GM21576 (cell line): ENCODE results near the gene TNK1.
A peak's percentile ranks its signal among the peaks of the same experiment; 100 is the strongest.
"Not testable (repeated sequence)": the region's sequence is repeated elsewhere in the genome, so short reads cannot be mapped to it uniquely, and the experiment has no call there.

Source experiments
- ATAC-seq: cut with Tn5 transposase; IDR thresholded peaks from one replicate; pipeline ENCODE4 v1.9.1; 2021; ENCODE audit warnings: mild to moderate bottlenecking, moderate library complexity; ENCODE audit not compliant: unreplicated experiment

The TNK1 gene

DNA sequence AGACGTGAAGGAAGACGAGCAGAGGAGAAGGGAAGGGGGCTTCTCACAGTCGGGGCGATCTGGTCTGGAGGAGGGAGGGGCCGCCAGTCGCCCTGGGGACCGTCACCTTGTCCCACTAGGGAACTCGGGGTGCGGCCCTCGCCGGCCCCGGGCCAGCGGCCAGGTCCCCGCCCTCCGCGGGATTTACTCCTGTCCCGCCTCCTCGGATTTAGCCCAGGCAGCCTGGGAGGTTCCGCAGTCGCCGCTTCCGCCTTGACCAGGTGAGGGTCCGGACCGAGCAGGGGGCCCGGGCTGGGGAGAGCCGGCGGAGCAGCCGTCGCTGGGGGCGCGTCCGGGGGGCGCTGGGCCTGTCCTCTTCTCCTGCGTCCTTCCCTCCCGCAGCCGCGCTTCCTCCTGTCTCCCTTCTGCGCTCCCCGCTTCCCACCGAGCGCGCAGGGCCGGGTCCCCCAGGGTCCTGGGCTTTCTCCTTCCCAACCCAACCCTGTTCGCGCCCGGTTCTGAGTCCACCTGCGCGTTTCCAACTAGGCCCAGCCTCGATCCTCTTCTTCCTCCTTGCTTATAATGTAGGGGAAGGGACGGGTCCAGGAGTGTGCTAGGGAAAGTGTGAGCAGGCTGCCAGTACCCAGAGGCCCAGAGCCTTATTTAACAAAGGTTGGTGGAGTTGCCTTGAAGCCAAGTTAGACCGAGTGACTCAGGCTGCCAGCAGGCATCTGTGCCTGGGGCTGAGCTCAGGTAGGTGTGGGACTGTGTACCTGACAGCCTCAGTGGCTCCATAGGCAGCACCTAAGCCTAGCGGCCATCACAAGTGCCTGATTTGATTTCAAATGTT is at the start of gene TNK1:
Gene TNK1 (plus strand): TSS at position 235 of the 829 bp plus-strand sequence. CDS start 1,838 bp downstream, outside the sequence.
- no peak for ATAC-seq

DNA sequence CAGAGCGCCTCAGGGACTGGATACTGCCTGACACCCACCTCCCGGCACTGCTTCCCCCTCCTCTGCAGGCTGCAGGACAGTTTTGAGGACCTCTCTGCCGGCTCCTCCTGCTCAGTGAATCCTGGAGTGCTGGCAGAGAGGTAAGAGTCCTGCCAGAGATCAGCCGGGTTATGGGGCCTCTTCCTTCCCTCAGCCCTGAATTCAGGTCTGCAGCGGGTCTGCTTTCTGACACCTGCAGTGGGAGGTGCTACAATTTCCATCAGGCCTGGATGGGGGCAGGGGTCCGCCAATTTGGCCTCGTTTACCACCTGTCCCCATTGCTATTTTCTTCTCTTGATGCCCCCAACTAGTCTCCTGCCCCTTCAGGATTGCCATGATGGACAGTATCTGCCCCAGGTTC is 48.8 kb upstream of the TNK1 start:
- no peak for ATAC-seq

DNA sequence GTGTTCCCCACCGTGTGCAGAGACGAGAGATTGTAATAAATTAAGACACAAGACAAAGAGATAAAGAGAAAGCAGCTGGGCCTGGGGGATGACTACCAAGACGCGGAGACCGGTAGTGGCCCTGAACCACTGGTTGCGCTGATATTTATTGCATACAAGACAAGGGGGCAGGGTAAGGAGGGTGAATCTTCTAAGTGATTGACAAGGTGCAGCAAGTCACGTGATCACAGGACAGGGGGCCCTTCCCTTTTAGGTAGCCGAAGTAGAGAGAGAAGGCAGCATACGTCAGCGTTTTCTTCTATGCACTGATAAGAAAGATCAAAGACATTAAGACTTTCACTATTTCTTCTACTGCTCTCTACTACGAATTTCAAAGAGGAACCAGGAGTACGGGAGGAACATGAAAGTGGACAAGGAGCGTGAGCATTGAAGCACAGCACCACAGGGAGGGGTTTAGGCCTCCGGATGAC is 48.3 kb upstream of the TNK1 start:
- not testable (repeated sequence) for ATAC-seq

DNA sequence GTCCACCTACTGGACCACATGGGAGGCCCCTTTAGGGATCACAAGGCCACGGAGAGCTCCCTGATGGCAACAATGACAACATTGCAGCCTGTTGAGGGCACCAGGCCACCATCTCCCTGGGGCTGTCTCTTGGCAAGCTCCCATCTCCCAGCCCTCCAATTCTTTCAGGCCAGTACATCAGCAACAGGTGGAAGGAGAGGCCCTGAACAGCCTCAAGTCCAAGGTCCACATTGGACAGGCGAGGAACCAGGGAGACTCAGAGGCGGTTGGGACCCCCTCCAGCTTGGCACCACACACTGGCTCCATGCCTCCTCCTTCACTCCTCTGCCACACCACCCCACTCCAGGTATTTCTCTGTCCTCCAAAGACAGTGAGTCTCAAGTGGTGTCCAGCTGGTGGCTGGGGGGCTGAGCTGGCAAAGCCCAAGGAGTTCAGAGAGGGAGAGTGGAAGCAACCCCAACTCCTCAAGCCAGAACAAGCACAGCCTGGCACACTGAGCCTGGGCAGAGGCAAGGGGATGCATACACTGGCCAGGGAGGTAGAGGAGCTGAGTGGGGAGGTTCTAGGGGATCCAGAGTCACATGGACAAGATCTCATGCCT is 45.9 kb upstream of the TNK1 start:
- ATAC-seq: no peak

DNA sequence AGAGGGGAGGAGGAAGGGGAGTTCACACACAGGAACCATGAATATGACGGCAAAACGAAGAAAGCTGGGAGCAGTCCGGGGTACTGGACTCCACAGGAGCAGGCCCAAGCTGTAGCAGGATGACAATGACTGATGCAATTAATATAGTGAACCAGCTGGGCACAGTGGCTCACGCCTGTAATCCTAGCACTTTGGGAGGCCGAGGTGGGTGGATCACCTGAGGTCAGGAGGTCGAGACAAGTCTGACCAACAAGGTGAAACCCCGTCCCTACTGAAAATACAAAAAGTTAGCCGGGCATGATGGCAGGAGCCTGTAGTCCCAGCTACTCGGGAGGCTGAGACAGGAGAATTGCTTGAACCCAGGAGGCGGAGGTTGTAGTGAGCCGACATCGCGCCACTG is 45.1 kb upstream of the TNK1 start:
- not testable (repeated sequence) for ATAC-seq

DNA sequence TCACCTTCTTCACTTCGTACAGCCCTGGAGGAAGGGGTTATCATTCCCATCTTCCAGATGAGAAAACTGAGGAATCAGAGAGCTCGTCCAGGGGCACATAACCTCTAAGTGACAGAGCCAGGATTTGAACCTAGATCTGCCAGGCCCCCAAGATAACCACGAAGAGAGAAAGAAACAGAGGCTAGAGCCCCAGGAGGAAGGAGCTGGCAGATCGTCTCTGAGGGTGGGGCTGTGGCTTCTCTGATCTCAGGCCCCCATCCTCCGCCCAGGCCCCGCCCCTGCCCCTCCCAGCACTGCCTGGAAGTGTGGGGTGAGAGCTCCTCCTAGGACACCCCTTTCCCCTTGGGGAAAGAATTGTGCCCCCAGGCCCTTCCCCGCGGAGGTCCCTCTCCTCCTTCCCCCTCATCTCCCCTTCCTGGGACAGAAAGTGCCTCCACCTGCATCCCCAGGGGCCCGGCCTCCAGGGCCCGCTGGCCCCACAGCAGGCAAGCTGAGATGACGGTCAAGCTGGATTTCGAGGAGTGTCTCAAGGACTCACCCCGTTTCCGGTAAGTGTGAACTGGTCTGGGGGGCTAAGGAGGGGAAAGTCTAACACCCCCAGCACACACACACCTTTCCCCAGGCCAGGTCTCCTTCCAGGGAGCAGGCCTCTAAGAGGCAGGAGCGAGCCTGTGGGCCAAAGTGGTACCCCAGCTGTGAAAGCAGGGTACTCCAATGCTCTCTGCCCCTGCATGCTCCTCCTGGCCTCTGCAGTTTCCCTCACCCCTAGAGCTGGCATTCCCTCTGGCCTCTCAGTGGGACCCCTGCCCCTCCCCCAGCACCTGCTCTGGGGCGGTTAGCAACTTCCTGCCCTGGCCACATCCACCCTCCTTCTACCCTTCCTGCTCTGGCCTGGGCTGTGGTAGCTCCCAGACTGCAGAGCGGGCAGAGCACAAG is 44.4 kb upstream of the TNK1 start, which contains the start of gene ACAP1:
Gene ACAP1 (plus strand): TSS at position 290 of the 936 bp plus-strand sequence. CDS start 206 bp downstream, at position 496.
- ATAC-seq: peak; percentile 53

DNA sequence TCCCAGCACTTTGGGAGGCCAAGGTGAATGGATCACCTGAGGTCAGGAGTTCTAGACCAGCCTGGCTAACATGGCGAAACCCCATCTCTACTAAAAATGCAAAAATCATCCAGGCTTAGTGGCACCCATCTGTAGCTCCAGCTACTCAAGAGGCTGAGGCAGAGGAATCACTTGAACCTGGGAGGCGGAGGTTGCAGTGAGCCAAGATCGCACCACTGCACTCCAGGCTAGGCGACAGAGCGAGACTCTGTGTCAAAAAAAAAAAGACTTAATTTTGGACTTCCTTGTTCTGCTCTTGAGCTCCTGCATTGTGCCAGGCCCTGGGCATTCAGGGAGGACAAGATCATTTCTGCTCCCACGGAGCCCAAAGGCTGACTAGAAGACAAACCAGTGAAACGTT is 43.3 kb upstream of the TNK1 start:
- ATAC-seq: not testable (repeated sequence)

DNA sequence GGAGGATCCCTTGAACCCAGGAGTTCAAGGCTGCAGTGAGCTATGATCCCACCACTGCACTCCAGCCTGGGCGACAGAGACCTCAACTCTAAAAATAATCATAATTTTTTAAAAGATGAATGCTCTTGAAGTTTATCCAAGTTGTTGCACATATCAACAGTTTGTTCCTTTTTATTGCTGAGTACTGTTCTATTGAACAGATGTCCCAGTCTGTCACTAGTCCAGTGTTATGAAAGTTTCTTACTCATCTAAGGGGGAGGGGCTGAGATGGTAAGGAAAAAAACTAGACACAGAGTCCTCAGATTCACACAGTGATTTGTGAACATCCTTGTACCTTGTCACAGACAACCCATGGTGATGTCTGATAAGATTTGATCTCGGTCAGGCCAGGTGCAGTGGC is 40.7 kb upstream of the TNK1 start:
- ATAC-seq: no peak

DNA sequence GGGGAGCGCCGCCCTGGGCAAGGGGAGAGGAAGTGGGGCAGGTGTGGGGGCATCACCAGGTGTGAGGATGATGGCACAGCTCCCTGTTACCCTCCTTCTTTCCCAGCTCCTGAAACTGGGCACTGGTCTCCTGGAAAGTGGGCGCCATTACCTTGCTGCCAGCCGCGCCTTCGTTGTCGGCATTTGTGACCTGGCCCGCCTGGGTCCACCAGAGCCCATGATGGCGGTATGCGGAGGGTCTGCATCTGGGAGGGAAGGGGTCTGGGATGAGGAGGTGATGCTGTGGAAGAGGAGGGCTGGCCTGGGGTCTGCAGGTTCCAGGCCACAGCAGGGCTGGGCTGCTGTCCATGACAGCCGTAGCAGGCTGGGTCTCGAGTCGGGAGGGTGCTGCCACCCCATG is 39.0 kb upstream of the TNK1 start:
- ATAC-seq: no peak

DNA sequence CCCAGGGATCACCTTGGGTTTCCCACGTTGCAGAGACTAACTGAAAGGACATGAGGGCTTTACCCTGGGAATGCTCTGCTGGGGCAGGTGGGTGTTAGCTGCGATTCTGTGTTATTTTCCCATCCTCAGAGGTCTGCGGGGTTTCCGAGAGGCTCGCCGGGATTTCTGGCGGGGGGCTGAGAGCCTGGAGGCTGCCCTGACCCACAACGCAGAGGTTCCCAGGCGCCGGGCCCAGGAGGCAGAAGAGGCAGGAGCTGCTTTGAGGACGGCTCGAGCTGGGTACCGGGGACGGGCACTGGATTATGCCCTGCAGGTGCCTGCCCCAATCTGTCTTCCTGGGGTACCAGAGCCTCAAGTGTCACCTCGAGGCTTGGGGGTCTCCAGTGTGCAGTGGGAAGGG is 37.6 kb upstream of the TNK1 start:
- no peak for ATAC-seq

DNA sequence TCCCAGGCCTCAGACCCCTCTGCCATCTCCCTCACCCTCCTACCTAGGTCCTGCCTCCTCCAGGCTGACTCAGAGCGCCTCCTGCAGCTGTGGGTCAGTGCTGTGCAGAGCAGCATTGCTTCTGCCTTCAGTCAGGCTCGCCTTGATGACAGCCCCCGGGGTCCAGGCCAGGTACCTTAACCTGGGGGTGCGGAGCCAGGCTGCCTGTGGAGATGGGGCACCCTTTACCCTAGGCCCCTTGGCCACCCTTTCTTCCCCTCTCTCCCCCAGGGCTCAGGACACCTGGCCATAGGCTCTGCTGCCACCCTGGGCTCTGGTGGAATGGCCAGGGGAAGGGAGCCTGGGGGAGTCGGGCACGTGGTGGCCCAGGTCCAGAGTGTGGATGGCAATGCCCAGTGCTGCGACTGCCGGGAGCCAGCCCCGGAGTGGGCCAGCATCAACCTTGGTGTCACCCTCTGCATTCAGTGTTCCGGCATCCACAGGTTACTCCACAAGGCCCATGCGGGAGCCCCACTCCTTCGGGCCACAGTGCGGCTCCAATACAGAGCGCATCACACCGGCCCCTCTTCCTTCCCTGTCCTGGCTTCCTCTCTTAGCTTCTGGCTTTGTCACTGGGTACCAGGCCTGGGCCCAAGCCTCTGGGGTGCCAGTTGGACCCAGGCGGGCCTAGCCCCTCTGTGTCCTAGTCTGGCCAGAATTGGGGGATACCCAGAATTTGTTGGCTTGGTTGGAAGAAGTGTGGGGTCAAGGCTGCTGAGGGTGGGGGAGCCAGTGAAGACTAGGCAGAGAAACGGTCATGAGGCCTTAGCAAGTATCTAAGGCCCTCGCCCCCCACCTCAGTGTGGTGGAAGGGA is 33.9 kb upstream of the TNK1 start:
- ATAC-seq: no peak

DNA sequence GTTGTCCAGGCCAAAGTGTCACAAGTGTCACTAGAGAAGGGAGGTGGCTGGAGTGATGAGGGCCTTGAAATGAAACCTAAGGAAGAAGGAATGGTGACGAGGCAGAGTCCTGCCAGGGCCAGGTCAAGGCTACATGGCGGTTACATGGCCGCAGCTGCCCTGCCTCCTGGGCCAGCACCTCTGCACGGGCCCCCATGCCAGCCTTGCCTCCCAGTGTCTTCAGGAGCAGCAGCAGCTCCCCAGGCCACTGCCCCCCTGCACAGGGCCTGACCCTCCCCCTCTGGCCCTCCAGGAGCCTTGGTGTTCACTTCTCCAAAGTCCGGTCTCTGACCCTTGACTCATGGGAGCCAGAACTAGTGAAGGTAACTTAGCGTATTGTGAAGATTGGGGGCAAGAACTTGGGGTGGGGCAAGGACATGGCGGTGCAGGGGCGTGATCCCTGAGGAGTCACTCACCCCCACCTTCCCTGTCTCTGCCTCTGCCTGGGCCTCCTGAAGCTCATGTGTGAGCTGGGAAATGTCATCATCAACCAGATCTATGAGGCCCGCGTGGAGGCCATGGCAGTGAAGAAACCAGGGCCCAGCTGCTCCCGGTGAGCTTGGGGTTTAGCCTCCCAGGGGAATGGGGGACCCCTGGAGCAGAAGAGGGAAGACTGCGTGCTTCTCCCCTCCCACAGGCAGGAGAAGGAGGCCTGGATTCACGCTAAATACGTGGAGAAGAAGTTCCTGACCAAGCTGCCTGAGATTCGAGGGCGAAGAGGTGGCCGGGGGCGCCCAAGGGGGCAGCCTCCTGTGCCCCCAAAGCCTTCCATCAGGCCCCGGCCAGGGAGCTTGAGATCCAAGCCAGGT is 33.0 kb upstream of the TNK1 start:
- no peak for ATAC-seq

DNA sequence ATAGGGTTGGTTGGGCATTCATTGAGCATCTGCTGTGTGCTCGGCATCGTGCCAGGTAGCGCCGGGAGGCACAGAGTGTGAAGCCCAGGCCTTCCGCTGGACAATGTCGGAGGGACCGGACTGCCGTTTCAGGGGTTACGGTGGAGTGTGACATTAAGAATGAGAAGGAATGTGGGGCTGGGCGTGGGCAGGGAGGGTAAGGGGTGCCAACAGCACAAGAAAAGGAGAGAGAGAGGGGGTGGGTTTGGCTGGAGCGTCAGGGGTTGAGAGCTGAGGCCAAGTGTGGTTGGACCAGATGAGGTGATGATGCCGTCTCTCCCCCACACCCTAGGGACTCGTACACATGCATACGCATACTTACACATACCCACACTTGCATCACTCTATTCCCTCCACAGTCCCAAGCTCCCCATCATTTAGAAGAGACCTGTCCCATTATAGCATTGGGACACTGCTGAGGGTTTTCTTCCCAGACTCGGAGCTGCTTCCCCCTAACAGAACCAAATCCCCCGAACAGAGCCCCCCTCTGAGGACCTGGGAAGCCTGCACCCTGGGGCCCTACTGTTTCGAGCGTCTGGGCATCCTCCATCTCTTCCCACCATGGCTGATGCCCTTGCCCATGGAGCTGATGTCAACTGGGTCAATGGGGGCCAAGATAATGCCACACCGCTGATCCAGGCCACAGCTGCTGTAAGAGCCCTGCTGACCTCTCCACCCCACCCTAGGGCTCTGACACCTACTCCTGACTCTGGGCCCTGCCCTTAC is 32.2 kb upstream of the TNK1 start:
- ATAC-seq: no peak

DNA sequence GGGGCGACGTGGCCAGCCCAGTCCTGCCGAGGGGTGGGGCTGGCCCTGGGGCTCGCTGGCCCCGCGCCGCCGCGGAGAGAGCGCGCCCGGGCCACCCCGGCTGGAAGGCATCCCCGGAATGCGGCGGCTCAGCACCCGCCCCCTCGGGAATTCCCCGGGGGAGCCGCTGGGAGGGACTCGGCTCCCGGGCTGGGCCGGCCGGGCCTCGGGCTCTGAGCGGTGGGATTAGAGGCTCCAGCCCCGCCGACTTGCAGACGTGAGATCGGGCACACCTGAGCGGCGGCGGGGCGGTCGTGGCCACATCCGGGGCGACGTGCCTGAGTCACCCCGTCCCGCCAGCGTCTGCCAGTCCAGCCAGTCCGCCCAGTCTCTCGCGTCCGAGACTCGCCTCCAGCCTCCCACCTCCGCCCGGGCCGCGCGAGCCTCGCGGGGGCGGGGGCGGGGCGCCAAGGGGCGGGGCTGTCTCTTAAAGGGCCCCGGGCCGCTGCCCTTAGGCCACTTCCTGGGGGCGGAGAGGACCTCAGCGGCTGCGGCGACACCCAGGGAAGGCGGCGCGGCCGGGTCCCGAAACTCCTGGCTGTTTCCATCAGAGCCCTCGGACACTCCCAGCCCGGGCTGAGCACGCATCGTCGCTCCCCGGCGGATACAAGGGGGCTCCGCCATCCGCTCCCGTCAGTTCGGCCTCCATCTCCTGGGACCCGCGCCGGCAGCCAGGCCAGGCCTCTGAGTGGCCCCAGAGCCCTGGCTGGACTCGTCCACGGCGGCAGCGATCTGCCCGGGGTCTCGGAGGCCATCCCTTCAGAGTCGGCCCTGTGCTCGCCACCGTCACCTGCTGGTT is 29.0 kb upstream of the TNK1 start, which contains the start of gene KCTD11:
Gene KCTD11 (plus strand): TSS at position 498 of the 838 bp plus-strand sequence.
- peak; percentile 57 for ATAC-seq

DNA sequence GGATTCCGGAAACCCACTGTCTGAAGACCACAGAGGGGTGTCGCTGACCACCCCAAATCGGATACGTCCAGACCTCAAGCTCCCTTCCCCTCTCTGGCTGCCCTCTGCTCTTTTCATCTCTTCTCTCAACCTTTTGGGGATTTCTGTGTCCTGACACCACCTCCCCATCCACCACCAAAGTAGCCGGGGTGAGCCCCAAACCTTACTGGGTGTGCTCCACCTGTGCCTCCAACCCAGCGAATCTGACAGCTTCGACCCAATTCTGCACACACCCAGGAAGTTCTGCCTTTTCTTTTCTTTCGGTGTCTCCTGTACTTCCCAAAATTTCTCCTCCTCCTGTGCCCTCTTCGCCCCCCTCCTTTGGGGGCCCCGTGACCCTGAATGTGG is 28.4 kb upstream of the TNK1 start:
- ATAC-seq: no peak

DNA sequence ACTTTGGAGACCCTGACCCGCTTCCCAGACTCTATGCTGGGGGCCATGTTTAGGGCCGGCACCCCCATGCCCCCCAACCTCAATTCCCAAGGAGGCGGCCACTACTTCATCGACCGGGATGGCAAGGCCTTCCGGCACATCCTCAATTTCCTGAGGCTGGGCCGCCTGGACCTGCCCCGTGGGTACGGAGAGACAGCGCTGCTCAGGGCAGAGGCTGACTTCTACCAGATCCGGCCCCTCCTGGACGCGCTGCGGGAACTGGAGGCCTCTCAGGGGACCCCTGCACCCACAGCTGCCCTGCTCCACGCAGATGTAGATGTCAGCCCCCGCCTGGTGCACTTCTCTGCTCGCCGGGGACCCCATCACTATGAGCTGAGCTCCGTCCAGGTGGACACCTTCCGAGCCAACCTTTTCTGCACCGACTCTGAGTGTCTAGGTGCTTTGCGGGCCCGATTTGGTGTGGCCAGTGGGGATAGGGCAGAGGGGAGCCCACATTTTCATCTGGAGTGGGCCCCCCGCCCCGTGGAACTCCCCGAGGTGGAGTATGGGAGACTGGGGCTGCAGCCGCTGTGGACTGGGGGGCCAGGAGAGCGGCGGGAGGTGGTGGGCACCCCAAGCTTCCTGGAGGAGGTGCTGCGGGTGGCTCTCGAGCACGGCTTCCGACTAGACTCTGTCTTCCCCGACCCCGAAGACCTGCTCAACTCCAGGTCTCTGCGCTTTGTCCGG is 27.8 kb upstream of the TNK1 start:
- no peak for ATAC-seq

DNA sequence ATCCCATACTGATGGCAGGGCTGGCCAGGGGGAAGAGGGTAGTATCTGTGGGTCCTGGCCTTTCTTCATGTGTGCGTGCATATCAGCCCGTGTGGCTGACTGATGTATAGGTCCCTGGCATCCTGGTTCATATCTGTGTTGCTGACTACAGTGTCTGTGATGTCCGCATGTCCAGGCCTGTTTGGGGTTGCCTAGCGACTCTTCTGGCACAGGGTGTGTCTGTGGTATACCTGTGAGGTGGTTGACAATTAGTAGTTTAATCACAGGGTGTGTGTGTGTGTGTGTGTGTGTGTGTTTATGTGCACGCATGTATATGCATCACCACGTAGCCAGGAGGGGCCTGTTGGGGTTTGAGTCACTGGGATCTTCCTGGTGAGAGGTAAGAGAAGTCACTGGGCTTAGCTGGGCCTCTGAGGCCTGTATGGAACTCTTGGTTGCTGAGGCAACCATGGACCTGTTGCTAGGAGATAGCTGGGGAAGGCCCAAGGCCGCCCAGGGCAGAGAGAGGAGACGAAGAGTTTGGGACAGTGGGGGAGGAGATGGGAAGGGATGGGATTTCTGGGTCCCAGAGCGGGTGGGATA is 26.5 kb upstream of the TNK1 start:
- no peak for ATAC-seq
